Activated naive CD4-positive, alpha-beta T cell treated with anti-CD3 and anti-CD28 coated beads for 36 hours (primary cell): ENCODE measurements around the gene DXO. TPM values are rescaled to one million over a fixed set of nuclear protein-coding genes. Genes with fewer than 3 reads are reported as not detected.
"Not testable (repeated sequence)": the region's sequence is repeated elsewhere in the genome, so short reads cannot be mapped to it uniquely, and the experiment has no call there.

Experiments
- CTCF ChIA-PET: fragments of 350-600 bp; sonication (Branson Sonifier 250); formaldehyde crosslinking; loops from one replicate; lab custom pipeline; 2021; ENCODE audit warnings: antibody characterized with exemption; lab: Charles Lee
- DNase-seq: peaks from one replicate; pipeline ENCODE4 v3.0.0-alpha.2; 2020
- H3K27ac Mint-ChIP-seq: one replicate; pipeline ENCODE4 v1.8.0; 2021; ENCODE audit warnings: mild to moderate bottlenecking, mixed read lengths
- H3K27me3 Mint-ChIP-seq: one replicate; pipeline ENCODE4 v1.8.0; 2021; ENCODE audit warnings: low read depth, mixed read lengths
- H3K36me3 Mint-ChIP-seq: one replicate; pipeline ENCODE4 v1.8.0; 2021; ENCODE audit warnings: low read depth, mixed read lengths
- H3K4me1 Mint-ChIP-seq: one replicate; pipeline ENCODE4 v1.8.0; 2021; ENCODE audit warnings: low read depth, mixed read lengths
- H3K4me3 Mint-ChIP-seq: one replicate; pipeline ENCODE4 v1.8.0; 2021; ENCODE audit warnings: mild to moderate bottlenecking, moderate library complexity, mixed read lengths
- H3K9me3 Mint-ChIP-seq: one replicate; pipeline ENCODE4 v1.8.0; 2021; ENCODE audit warnings: mixed read lengths
- intact Hi-C: fragments of 100-400 bp; cut with micrococcal nuclease; formaldehyde crosslinking; loops from one replicate; pipeline ENCODE4 v1.15.1; 2023
- total RNA-seq, 2 experiments: library from RNA; stranded (reverse); gene quantifications; one replicate each; pipeline ENCODE4 v1.2.3, GENCODE V29; 2021

Gene DXO
- total RNA-seq = 10 to 100 TPM; 12.5 to 13.0 TPM

DNA sequence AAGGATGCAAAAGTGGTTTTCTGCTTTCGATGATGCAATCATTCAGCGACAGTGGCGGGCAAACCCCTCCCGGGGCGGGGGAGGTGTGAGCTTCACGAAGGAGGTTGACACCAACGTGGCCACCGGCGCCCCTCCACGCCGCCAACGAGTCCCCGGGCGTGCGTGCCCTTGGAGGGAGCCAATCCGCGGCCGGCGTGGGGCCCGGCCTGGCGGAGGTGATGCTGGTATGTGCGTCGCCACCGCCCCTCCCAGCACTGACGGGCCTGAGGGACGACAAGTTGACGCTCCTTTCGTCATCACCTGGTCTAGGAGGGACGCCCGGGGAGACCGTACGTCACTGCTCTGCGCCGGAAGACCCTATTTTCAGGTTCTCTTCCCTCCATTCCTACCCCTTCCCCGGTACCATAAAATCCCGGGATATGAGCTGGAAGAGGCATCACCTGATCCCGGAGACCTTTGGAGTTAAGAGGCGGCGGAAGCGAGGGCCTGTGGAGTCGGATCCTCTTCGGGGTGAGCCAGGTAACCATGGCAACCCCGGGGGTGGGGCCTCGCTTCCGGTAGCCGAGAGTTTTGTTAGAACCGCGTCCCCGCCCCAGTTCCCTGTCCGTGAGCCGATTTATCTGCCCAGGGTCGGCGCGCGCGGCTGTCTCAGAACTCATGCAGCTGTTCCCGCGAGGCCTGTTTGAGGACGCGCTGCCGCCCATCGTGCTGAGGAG is at the start of gene DXO:
Gene DXO (minus strand): TSS at position 146 of the 716 bp plus-strand sequence. CDS start 463 bp downstream, outside the sequence.
- peak; percentile 99 for DNase-seq
- CTCF ChIA-PET = interaction anchor here (1.4 kb wide), 2 partner anchors 15 to 20 kb away, joined by 3 to 9 read pairs; no protein-coding TSS in a partner anchor
- Mint-ChIP-seq H3K36me3 (peaks cover 23% of the 10 kb centered on the region), H3K27me3 (no peaks in the 10 kb centered on the region), H3K4me1 (peaks cover 41% of the 10 kb centered on the region), H3K4me3 (peak within 1 kb of the TSS; percentile 98), H3K27ac (peak within 1 kb of the TSS; percentile 100), H3K9me3 (no peaks in the 10 kb centered on the region)
- intact Hi-C loops = loop anchor here (1.0 kb wide), 1 partner anchor 13 kb away; the partner anchor contains the start of gene SKIC2

DNA sequence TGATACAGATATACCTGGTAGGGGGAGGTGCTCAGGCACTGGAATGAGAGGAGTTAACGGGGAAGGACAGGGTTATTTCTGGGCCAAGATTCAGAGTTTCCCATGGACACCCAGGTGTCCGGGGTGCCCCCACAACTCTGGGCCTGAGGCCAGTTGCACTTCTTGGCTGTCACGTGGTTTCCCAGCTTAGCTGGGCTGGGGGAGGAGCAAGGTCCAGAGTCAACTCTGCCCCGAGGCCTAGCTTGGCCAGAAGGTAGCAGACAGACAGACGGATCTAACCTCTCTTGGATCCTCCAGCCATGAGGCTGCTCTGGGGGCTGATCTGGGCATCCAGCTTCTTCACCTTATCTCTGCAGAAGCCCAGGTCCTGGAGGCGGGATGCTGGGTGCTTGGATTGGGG is 42.6 kb upstream of the DXO start, which contains the start of gene C4B:
Gene C4B (plus strand): TSS at position 249 of the 400 bp plus-strand sequence. CDS start 51 bp downstream, at position 300.
- H3K27me3 Mint-ChIP-seq, H3K4me1 Mint-ChIP-seq, CTCF ChIA-PET, H3K27ac Mint-ChIP-seq, intact Hi-C loops, H3K4me3 Mint-ChIP-seq, DNase-seq, H3K9me3 Mint-ChIP-seq, H3K36me3 Mint-ChIP-seq: not testable (repeated sequence)

- H3K4me1 Mint-ChIP-seq, DNase-seq, intact Hi-C loops, CTCF ChIA-PET, H3K9me3 Mint-ChIP-seq, H3K27me3 Mint-ChIP-seq, H3K27ac Mint-ChIP-seq, H3K4me3 Mint-ChIP-seq, H3K36me3 Mint-ChIP-seq: not testable (repeated sequence)
These were observed 41.8 kb upstream of the DXO start for GRCh38 chr6:32013738-32014137.

- H3K36me3 Mint-ChIP-seq, CTCF ChIA-PET, H3K27ac Mint-ChIP-seq, H3K27me3 Mint-ChIP-seq, DNase-seq, intact Hi-C loops, H3K9me3 Mint-ChIP-seq, H3K4me3 Mint-ChIP-seq, H3K4me1 Mint-ChIP-seq: not testable (repeated sequence)
These were observed 41.1 kb upstream of the DXO start for GRCh38 chr6:32012941-32013617.

- H3K27me3 Mint-ChIP-seq, H3K4me3 Mint-ChIP-seq, intact Hi-C loops, H3K27ac Mint-ChIP-seq, DNase-seq, CTCF ChIA-PET, H3K4me1 Mint-ChIP-seq, H3K9me3 Mint-ChIP-seq, H3K36me3 Mint-ChIP-seq: not testable (repeated sequence)
These were observed 39.1 kb upstream of the DXO start for GRCh38 chr6:32010856-32011530.

DNA sequence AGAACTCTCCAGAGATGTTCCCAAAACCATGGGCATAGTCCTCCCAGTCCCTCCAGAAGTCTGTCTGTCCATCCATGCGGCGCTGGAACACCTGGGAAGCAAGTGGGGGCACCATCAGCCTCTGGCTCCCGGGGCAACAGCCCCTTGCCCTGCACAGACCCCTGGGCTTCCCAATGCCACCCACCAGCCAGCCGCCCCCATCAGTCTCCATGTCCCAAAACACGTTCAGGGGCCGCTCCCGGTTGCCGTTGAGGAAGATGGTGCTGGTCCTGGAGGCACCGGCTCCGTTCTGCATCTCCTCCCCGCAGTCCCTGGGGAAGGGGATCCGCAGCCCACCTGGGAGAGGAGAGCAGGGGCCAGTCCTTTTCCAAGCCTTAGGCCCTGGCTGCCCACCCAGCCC is 37.6 kb upstream of the DXO start:
- DNase-seq, H3K4me1 Mint-ChIP-seq, CTCF ChIA-PET, H3K36me3 Mint-ChIP-seq, intact Hi-C loops, H3K4me3 Mint-ChIP-seq, H3K9me3 Mint-ChIP-seq, H3K27ac Mint-ChIP-seq, H3K27me3 Mint-ChIP-seq: not testable (repeated sequence)

DNA sequence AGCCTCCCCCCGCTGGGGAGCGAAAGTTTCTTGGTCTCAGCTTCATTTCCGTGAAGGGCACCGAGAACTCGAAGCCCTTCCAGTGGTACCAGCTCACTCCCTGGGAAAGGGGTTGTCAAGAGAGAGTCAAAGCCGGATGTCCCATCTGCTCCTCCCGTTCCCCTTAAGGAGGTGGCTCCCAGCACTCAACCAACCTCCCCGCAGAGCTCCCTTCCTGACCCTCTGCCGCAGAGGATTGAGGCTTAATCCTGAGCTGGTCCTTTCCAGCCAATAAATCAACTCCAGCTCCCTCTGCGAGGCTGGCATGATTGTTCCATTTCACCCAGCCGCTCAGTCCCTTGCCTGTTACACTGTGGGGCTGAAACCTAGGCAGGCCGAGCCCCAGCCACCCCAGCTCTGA is 36.7 kb upstream of the DXO start:
- H3K36me3 Mint-ChIP-seq, H3K9me3 Mint-ChIP-seq, H3K27ac Mint-ChIP-seq, H3K27me3 Mint-ChIP-seq, intact Hi-C loops, H3K4me3 Mint-ChIP-seq, CTCF ChIA-PET, H3K4me1 Mint-ChIP-seq, DNase-seq: not testable (repeated sequence)

DNA sequence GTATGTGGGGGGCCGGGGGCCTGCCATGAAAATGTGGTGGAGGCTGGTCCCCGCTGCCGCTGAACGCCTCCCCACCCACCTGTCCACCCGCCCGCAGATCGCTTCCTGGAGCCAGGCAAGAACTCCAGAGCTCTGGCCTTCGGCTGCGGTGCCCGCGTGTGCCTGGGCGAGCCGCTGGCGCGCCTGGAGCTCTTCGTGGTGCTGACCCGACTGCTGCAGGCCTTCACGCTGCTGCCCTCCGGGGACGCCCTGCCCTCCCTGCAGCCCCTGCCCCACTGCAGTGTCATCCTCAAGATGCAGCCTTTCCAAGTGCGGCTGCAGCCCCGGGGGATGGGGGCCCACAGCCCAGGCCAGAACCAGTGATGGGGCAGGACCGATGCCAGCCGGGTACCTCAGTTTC is 36.1 kb upstream of the DXO start:
- CTCF ChIA-PET, DNase-seq, H3K27ac Mint-ChIP-seq, intact Hi-C loops, H3K4me3 Mint-ChIP-seq, H3K9me3 Mint-ChIP-seq, H3K27me3 Mint-ChIP-seq, H3K36me3 Mint-ChIP-seq, H3K4me1 Mint-ChIP-seq: not testable (repeated sequence)

GRCh38 chr6:32007086-32007485 is 35.1 kb upstream of the DXO start:
- intact Hi-C loops, H3K36me3 Mint-ChIP-seq, H3K4me1 Mint-ChIP-seq, H3K9me3 Mint-ChIP-seq, H3K27me3 Mint-ChIP-seq, H3K27ac Mint-ChIP-seq, H3K4me3 Mint-ChIP-seq, CTCF ChIA-PET: not testable (repeated sequence)
- DNase-seq = peak; percentile 3

- DNase-seq = peak; percentile 3
- H3K36me3 Mint-ChIP-seq, CTCF ChIA-PET, H3K9me3 Mint-ChIP-seq, H3K27me3 Mint-ChIP-seq, H3K27ac Mint-ChIP-seq, intact Hi-C loops, H3K4me1 Mint-ChIP-seq, H3K4me3 Mint-ChIP-seq: not testable (repeated sequence)
These were observed 34.1 kb upstream of the DXO start for GRCh38 chr6:32005991-32006529.

DNA sequence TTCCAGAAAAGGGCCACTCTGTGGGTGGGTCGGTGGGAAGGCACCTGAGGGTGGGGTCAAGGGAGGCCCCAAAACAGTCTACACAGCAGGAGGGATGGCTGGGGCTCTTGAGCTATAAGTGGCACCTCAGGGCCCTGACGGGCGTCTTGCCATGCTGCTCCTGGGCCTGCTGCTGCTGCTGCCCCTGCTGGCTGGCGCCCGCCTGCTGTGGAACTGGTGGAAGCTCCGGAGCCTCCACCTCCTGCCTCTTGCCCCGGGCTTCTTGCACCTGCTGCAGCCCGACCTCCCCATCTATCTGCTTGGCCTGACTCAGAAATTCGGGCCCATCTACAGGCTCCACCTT is 33.6 kb upstream of the DXO start:
- peak; percentile 3 for DNase-seq
- H3K27me3 Mint-ChIP-seq, H3K4me1 Mint-ChIP-seq, intact Hi-C loops, CTCF ChIA-PET, H3K27ac Mint-ChIP-seq, H3K4me3 Mint-ChIP-seq, H3K36me3 Mint-ChIP-seq, H3K9me3 Mint-ChIP-seq: not testable (repeated sequence)

GRCh38 chr6:32004864-32005537 is 33.1 kb upstream of the DXO start:
- H3K36me3 Mint-ChIP-seq, H3K4me1 Mint-ChIP-seq, intact Hi-C loops, H3K4me3 Mint-ChIP-seq, H3K27ac Mint-ChIP-seq, DNase-seq, H3K27me3 Mint-ChIP-seq, H3K9me3 Mint-ChIP-seq: not testable (repeated sequence)
- CTCF ChIA-PET = interaction anchor here (0.6 kb wide), 1 partner anchor 43 kb away, joined by 4 read pairs; no protein-coding TSS in a partner anchor
